Activated T-cell treated with anti-CD3 and anti-CD28 coated beads, Interleukin-2, amount 50 U/mL, for 1 hour (primary cell): ENCODE results near the gene TRAIP.

Experiments used
- DNase-seq: peaks from one replicate; pipeline ENCODE4 v3.0.0-alpha.2; 2020

TRAIP gene

GRCh38 chr3:49812916-49813496 is 43.4 kb downstream of the TRAIP start:
- DNase-seq: no peak

- DNase-seq: no peak
Observed at GRCh38 chr3:49807431-49808114, 48.8 kb downstream of the TRAIP start.

GRCh38 chr3:49806850-49807249 is 49.5 kb downstream of the TRAIP start:
- no peak for DNase-seq

- no peak for DNase-seq
Observed at GRCh38 chr3:49805897-49806701, 50.3 kb downstream of the TRAIP start.

- no peak for DNase-seq
Observed at GRCh38 chr3:49805367-49805782, 51.0 kb downstream of the TRAIP start.

- DNase-seq: no peak
Observed at GRCh38 chr3:49804141-49805041, 52.0 kb downstream of the TRAIP start.

GRCh38 chr3:49803465-49804140 is 52.8 kb downstream of the TRAIP start:
- peak; percentile 62 for DNase-seq

GRCh38 chr3:49802719-49803464 is 53.5 kb downstream of the TRAIP start, which contains the start of gene INKA1:
TSS of gene INKA1 (plus strand) at chr3:49803261. CDS start at chr3:49803393, 132 bp downstream.
- DNase-seq: peak; percentile 87

- no peak for DNase-seq
Observed at GRCh38 chr3:49801160-49801559, 55.2 kb downstream of the TRAIP start.

GRCh38 chr3:49799761-49800160 is 56.6 kb downstream of the TRAIP start, which contains the start of gene CDHR4:
TSS of gene CDHR4 (minus strand) at chr3:49799873. CDS start at chr3:49799812, 61 bp downstream.
- DNase-seq: no peak

- DNase-seq: no peak
Observed at GRCh38 chr3:49799105-49799504, 57.3 kb downstream of the TRAIP start.

- DNase-seq: no peak
Observed at GRCh38 chr3:49794926-49795905, 61.1 kb downstream of the TRAIP start.

- no peak for DNase-seq
Observed at GRCh38 chr3:49794431-49794830, 61.9 kb downstream of the TRAIP start.

- DNase-seq: no peak
Observed at GRCh38 chr3:49793486-49794085, 62.8 kb downstream of the TRAIP start.

GRCh38 chr3:49792371-49793150 is 63.8 kb downstream of the TRAIP start:
- DNase-seq: peak; percentile 8

GRCh38 chr3:49791571-49791970 is 64.8 kb downstream of the TRAIP start:
- no peak for DNase-seq

GRCh38 chr3:49790626-49791411 is 65.5 kb downstream of the TRAIP start:
- no peak for DNase-seq

GRCh38 chr3:49788056-49788455 is 68.3 kb downstream of the TRAIP start:
- DNase-seq: peak; percentile 10
